ENCODE data around the gene SH3GL3. TPM values are rescaled to one million over a fixed set of nuclear protein-coding genes. Genes with fewer than 3 reads are reported as not detected.

The SH3GL3 gene
- total RNA-seq: not detected in 2 replicates

GRCh38 chr15:83446904-83447709, at the start of gene SH3GL3:
SH3GL3 (plus strand) TSS chr15:83447341; CDS start chr15:83447534, 193 bp downstream.

GRCh38 chr15:83653639-83654378, 206.7 kb downstream of the SH3GL3 start, which contains the start of gene ADAMTSL3:
ADAMTSL3 (plus strand) TSS chr15:83654123; CDS start chr15:83655762, 1,639 bp downstream.

Other genes starting within 250 kb of the SH3GL3 start
- gene HDGFL3, start 239.5 kb upstream of the SH3GL3 start, total RNA-seq: 23.6 and 50.6 TPM in 2 replicates
- gene BNC1, start 162.7 kb upstream of the SH3GL3 start, total RNA-seq: 7.1 and 8.5 TPM in 2 replicates
- gene ADAMTSL3, start 206.8 kb downstream of the SH3GL3 start, total RNA-seq: 1.0 TPM in 1 of 2 replicates, not detected in the other